T-cell (primary cell): ENCODE results near the gene DCLRE1A. TPM values are rescaled to one million over a fixed set of nuclear protein-coding genes. Genes with fewer than 3 reads are reported as not detected.
"Not testable (repeated sequence)": the region's sequence is repeated elsewhere in the genome, so short reads cannot be mapped to it uniquely, and the experiment has no call there.

ENCODE experiments used
- ATAC-seq, 4 experiments: fragments of 200-7000 bp in 3 of 4; fragments of 150-1000 bp in 1 of 4; cut with Tn5 transposase; replicated peaks in 1 of 4; 1 replicate in 3 of 4; 2 replicates in 1 of 4; pipeline ENCODE4 v1.10.0; 2021; ENCODE audit warnings: moderate library complexity in 3 of 4, mild to moderate bottlenecking in 2 of 4, moderate number of reproducible peaks in 1 of 4
- CTCF ChIA-PET, 2 donors: fragments of 300-600 bp; sonication (Branson Sonifier 250); formaldehyde crosslinking; loops; one replicate each; lab custom pipeline; 2022; ENCODE audit warnings: antibody characterized with exemption in 2 of 2; lab: Charles Lee
- POLR2A ChIA-PET, 2 donors: fragments of 300-600 bp; sonication (Branson Sonifier 250); formaldehyde crosslinking; loops; one replicate each; lab custom pipeline; 2022; ENCODE audit warnings: antibody characterized with exemption in 2 of 2; lab: Charles Lee
- DNase-seq, 35 experiments: peaks; one replicate each; pipeline versions ENCODE4 v3.0.0 to v3.0.0-alpha.2; 2013 to 2023
- H3K27ac ChIP-seq: one replicate; pipeline ENCODE4 v1.5.1; 2013; ENCODE audit warnings: low read length
- H3K27me3 ChIP-seq, 2 experiments: replicated peaks in 1 of 2; 1 replicate in 1 of 2; 2 replicates in 1 of 2; pipeline versions ENCODE4 v1.6.1 to v1.7.0; 2013; ENCODE audit warnings: low read length in 1 of 2, mixed read lengths in 1 of 2; ENCODE audit not compliant: control insufficient read depth in 2 of 2, insufficient read depth in 2 of 2; ENCODE audit errors: extremely low read depth in 1 of 2
- H3K36me3 ChIP-seq, 2 donors: 1 replicate in 1 of 2; 2 replicates in 1 of 2; pipeline versions ENCODE4 v1.6.1 to v1.7.0; 2013; ENCODE audit warnings: low read length in 1 of 2; ENCODE audit not compliant: control insufficient read depth in 2 of 2, insufficient read depth in 1 of 2; ENCODE audit errors: extremely low read depth in 1 of 2
- H3K4me1 ChIP-seq, 2 experiments: 1 replicate in 1 of 2; 2 replicates in 1 of 2; pipeline versions ENCODE4 v1.6.1 to v1.7.0; 2013; ENCODE audit warnings: low read length in 2 of 2, mixed read lengths in 1 of 2; ENCODE audit not compliant: insufficient read depth in 2 of 2, control insufficient read depth in 1 of 2; ENCODE audit errors: extremely low read depth in 1 of 2
- H3K4me3 ChIP-seq, 2 donors: 1 replicate in 1 of 2; 2 replicates in 1 of 2; pipeline versions ENCODE4 v1.5.1 to v1.7.0; 2013; ENCODE audit warnings: mild to moderate bottlenecking in 2 of 2, low read length in 1 of 2, moderate library complexity in 1 of 2; ENCODE audit not compliant: control insufficient read depth in 1 of 2; ENCODE audit errors: extremely low read depth in 1 of 2
- H3K9me3 ChIP-seq: 2 replicates; pipeline ENCODE4 v1.7.0; 2013
- H3K27ac Mint-ChIP-seq, 2 donors: one replicate each; pipeline ENCODE4 v1.8.0; 2020 to 2021; ENCODE audit warnings: mild to moderate bottlenecking in 2 of 2, mixed read lengths in 2 of 2
- H3K27me3 Mint-ChIP-seq, 2 donors: one replicate each; pipeline ENCODE4 v1.8.0; 2021 to 2022; ENCODE audit warnings: mixed read lengths in 2 of 2
- H3K36me3 Mint-ChIP-seq: one replicate; pipeline ENCODE4 v1.8.0; 2021; ENCODE audit warnings: mixed read lengths
- H3K4me1 Mint-ChIP-seq, 3 donors: one replicate each; pipeline ENCODE4 v1.8.0; 2020 to 2022; ENCODE audit warnings: mixed read lengths in 3 of 3, mild to moderate bottlenecking in 1 of 3
- H3K4me3 Mint-ChIP-seq, 3 donors: one replicate each; pipeline ENCODE4 v1.8.0; 2020 to 2022; ENCODE audit warnings: mild to moderate bottlenecking in 3 of 3, mixed read lengths in 3 of 3, moderate library complexity in 3 of 3
- H3K9me3 Mint-ChIP-seq, 3 donors: one replicate each; pipeline ENCODE4 v1.8.0; 2020 to 2022; ENCODE audit warnings: mixed read lengths in 3 of 3
- WGBS: methylation state at CpG from one replicate; pipeline ENCODE4 v1.1.5; 2013; ENCODE audit warnings: missing lambda C conversion rate; ENCODE audit not compliant: insufficient coverage; 5-methylcytosine and 5-hydroxymethylcytosine counted together
- total RNA-seq, 35 experiments: library from RNA in 6 of 35; stranded (reverse) in 6 of 35; fragments of 120-200 nt in 1 of 35; gene quantifications; one replicate each; pipeline versions ENCODE4 v1.2.1 to v1.2.4 and lab custom pipeline; 2013 to 2026

The DCLRE1A gene
- total RNA-seq, 5 donors from 2014 or later (not counting 1 experiment from before 2014, with no cell fraction given), result 2.5 to 4.8 (median 3.9) TPM

- H3K4me3 ChIP-seq, H3K27ac ChIP-seq, H3K4me1 Mint-ChIP-seq, H3K36me3 ChIP-seq, DNase-seq, H3K27ac Mint-ChIP-seq, H3K4me1 ChIP-seq, H3K9me3 Mint-ChIP-seq, H3K27me3 Mint-ChIP-seq, POLR2A ChIA-PET, H3K27me3 ChIP-seq, H3K4me3 Mint-ChIP-seq, H3K36me3 Mint-ChIP-seq, H3K9me3 ChIP-seq, ATAC-seq: not testable (repeated sequence)
- 83% methylated on average over 1 of the region's 10 CpGs for WGBS
- CTCF ChIA-PET, result interaction anchor here (0.5 to 0.6 kb wide), 2 partner anchors 30 to 556 kb away, joined by 4 to 18 read pairs; no protein-coding TSS in a partner anchor
Measured at GRCh38 chr10:113828567-113828966, 25.3 kb downstream of the DCLRE1A start.

- no peaks in the 10 kb centered on the region for H3K4me1 ChIP-seq
- H3K36me3 ChIP-seq, result no peaks in the 10 kb centered on the region
- no peak overlapping the region for H3K27ac Mint-ChIP-seq
- no peaks in the 10 kb centered on the region for H3K9me3 ChIP-seq
- H3K27me3 ChIP-seq, result peaks cover 0 to 6% of the 10 kb centered on the region in 2 experiments
- H3K27ac ChIP-seq, result no peak overlapping the region
- ATAC-seq, result no peak
- no peaks in the 10 kb centered on the region for H3K36me3 Mint-ChIP-seq
- H3K4me1 Mint-ChIP-seq, result no peaks in the 10 kb centered on the region
- H3K27me3 Mint-ChIP-seq, result peaks cover 4 to 10% of the 10 kb centered on the region in 2 donors
- DNase-seq, result no peak
- CTCF ChIA-PET, result interaction anchor here in 1 of 2 donors (0.7 kb wide), 1 partner anchor 242 kb away, joined by 3 read pairs; no protein-coding TSS in a partner anchor
- POLR2A ChIA-PET, result no interaction called here
- H3K9me3 Mint-ChIP-seq, result no peaks in the 10 kb centered on the region
- WGBS, result no CpG with 5 or more reads among the region's 2 CpGs
- H3K4me3 ChIP-seq, result no peak overlapping the region
- no peak overlapping the region for H3K4me3 Mint-ChIP-seq
Measured at GRCh38 chr10:113825791-113826190, 28.1 kb downstream of the DCLRE1A start.

- CTCF ChIA-PET, result interaction anchor here in 1 of 2 donors (0.5 kb wide), 1 partner anchor 36 kb away, joined by 6 read pairs; no protein-coding TSS in a partner anchor
- Mint-ChIP-seq H3K9me3 (no peaks in the 10 kb centered on the region), H3K36me3 (no peaks in the 10 kb centered on the region), H3K27me3 (peaks cover 2 to 10% of the 10 kb centered on the region in 2 donors), H3K4me3 (no peak overlapping the region), H3K4me1 (no peaks in the 10 kb centered on the region), H3K27ac (no peak overlapping the region)
- H3K4me1 ChIP-seq, result no peaks in the 10 kb centered on the region
- DNase-seq (no peak), ATAC-seq (no peak)
- no peaks in the 10 kb centered on the region for H3K36me3 ChIP-seq
- no CpG with 5 or more reads among the region's 4 CpGs for WGBS
- no peak overlapping the region for H3K27ac ChIP-seq
- POLR2A ChIA-PET, result no interaction called here
- no peaks in the 10 kb centered on the region for H3K9me3 ChIP-seq
- H3K27me3 ChIP-seq, result peaks cover 0 to 10% of the 10 kb centered on the region in 2 experiments
- H3K4me3 ChIP-seq, result no peak overlapping the region
Measured at GRCh38 chr10:113823389-113823788, 30.5 kb downstream of the DCLRE1A start.

- no peak overlapping the region for H3K27ac Mint-ChIP-seq
- no peak for ATAC-seq
- H3K27me3 Mint-ChIP-seq, result peaks cover 2 to 10% of the 10 kb centered on the region in 2 donors
- DNase-seq, result no peak
- no peaks in the 10 kb centered on the region for H3K4me1 Mint-ChIP-seq
- H3K27me3 ChIP-seq, result peaks cover 0 to 10% of the 10 kb centered on the region in 2 experiments
- POLR2A ChIA-PET, result no interaction called here
- H3K36me3 ChIP-seq, result no peaks in the 10 kb centered on the region
- H3K4me1 ChIP-seq, result no peaks in the 10 kb centered on the region
- no peaks in the 10 kb centered on the region for H3K9me3 ChIP-seq
- no peak overlapping the region for H3K4me3 Mint-ChIP-seq
- no peak overlapping the region for H3K27ac ChIP-seq
- 100% methylated on average over 2 of the region's 7 CpGs for WGBS
- no peak overlapping the region for H3K4me3 ChIP-seq
- H3K9me3 Mint-ChIP-seq, result no peaks in the 10 kb centered on the region
- H3K36me3 Mint-ChIP-seq, result no peaks in the 10 kb centered on the region
- CTCF ChIA-PET, result interaction anchor here in 1 of 2 donors (0.6 kb wide), 1 partner anchor 167 kb away, joined by 3 read pairs; no protein-coding TSS in a partner anchor
Measured at GRCh38 chr10:113822174-113822573, 31.7 kb downstream of the DCLRE1A start.

GRCh38 chr10:113821306-113821705 lies 32.6 kb downstream of the DCLRE1A start:
- POLR2A ChIA-PET, H3K4me3 ChIP-seq, H3K36me3 Mint-ChIP-seq, H3K36me3 ChIP-seq, H3K4me3 Mint-ChIP-seq, H3K27me3 ChIP-seq, H3K4me1 Mint-ChIP-seq, DNase-seq, H3K9me3 Mint-ChIP-seq, ATAC-seq, H3K4me1 ChIP-seq, H3K27me3 Mint-ChIP-seq, H3K27ac Mint-ChIP-seq, H3K9me3 ChIP-seq, H3K27ac ChIP-seq: not testable (repeated sequence)
- 92% methylated on average over 2 of the region's 3 CpGs for WGBS
- CTCF ChIA-PET, result interaction anchor here in 1 of 2 donors (0.6 kb wide), 1 partner anchor 166 kb away, joined by 3 read pairs; no protein-coding TSS in a partner anchor

- Histone ChIP-seq H3K4me3 (no peak overlapping the region), H3K9me3 (no peaks in the 10 kb centered on the region), H3K36me3 (no peaks in the 10 kb centered on the region), H3K27me3 (peaks cover 0 to 8% of the 10 kb centered on the region in 2 experiments), H3K4me1 (no peaks in the 10 kb centered on the region), H3K27ac (no peak overlapping the region)
- 82% methylated on average over 8 of the region's 8 CpGs for WGBS
- H3K27me3 Mint-ChIP-seq, result peaks cover 2 to 10% of the 10 kb centered on the region in 2 donors
- no peak overlapping the region for H3K4me3 Mint-ChIP-seq
- H3K36me3 Mint-ChIP-seq, result no peaks in the 10 kb centered on the region
- POLR2A ChIA-PET, result no interaction called here
- DNase-seq (no peak), ATAC-seq (no peak)
- H3K4me1 Mint-ChIP-seq, result no peaks in the 10 kb centered on the region
- no peaks in the 10 kb centered on the region for H3K9me3 Mint-ChIP-seq
- CTCF ChIA-PET, result no interaction called here
- H3K27ac Mint-ChIP-seq, result no peak overlapping the region
Measured at GRCh38 chr10:113820507-113820906, 33.4 kb downstream of the DCLRE1A start.
